Stimulated activated CD4-positive, alpha-beta T cell treated with anti-CD3 and anti-CD28 coated beads, Interleukin-4, amount 100 ng/mL, for 24 hours (primary cell): ENCODE data around the gene CA10.

Experiments used
- DNase-seq: peaks from one replicate; pipeline ENCODE4 v3.0.0-alpha.2; 2020

The CA10 gene

DNA sequence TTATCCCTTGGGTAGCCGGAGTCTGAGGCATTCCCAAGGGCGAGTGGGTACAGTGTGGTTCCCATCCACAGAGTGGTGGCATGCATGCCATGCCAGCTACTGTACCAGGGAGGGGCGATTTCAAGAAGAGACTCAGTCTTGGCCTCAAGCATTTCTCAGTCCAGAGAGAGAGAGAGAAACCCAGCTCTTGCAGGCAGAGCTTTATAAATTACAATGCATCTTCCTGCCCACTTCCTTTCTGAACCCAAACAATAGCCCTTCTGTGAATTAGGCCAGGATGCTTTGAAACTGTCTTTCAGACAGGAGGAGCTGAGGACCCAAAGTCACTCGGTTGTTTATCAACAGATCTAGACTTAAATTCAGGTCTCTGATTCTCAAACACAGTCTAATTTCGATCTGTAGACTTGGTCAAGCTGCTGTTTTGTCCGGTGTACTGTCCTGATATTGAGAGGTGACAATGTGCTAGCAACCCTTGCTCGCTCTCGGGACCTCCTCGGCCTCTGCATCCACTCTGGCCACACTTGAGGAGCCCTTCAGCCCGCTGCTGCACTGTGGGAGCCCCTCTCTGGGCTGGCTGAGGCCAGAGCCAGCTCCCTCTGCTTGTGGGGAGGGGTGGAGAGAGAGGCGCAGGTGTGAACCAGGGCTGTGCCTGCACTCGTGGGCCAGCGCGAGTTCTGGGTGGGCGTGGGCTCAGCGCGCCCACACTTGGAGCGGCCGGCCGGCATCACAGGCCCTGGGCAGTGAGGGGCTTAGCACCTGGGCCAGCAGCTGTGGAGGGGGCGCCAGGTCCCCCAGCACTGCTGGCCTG, 490.2 kb downstream of the CA10 start:
- no peak for DNase-seq

DNA sequence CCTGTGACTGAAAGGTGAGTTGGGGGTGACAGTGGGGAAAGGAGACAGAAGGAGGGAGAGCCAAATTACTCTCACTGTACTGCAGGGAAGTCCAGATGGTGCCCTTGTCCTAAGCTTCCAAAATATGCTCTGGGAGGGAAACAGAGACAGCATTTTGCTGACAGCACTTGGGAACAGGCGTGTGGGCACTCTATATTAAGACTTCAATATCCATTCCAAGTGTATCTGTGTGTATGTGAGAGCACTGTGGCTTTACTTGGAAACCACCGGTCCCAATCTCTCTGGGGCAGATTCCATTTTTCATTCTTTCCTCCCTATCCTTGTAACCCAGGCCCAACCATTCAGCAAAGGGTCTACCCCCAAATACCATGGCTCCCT, 490.8 kb downstream of the CA10 start:
- no peak for DNase-seq

DNA sequence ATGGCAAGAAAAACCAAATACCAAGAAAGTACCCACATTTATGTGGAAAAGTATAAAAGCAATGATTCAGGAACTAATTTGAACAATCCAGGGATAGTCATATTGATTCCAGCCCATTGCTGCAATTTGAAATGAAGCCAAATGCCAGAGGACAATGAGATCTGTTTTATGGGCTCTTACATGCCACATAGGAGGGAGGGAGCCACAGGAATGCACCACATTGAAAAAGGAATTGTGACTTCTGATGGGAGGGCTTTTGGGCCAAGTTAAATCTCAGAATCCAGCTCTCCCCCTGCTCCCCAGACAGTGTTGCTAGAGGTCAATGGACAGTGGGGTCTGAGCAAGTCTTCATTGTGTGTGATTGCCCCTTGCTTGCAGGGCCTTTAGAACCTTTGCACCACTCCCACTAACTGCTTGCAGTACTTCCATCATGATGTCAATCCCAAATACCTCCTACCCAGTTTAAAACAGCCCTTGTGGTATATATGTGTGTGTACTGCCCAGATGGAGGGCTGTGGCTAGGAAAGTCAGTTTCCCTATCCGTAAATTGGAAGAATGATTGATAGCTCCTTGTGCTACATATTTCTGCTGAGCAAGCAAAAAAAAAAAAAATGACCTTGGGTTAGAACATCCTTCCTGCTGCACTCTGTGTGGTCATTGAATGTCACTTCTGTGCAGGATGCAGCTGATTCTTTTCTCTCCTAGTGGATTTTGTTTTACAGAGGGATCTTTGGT, 491.4 kb downstream of the CA10 start:
- no peak for DNase-seq

GRCh38 chr17:51662204-51663056, 496.1 kb downstream of the CA10 start:
- no peak for DNase-seq

- DNase-seq, result no peak
These were observed 497.1 kb downstream of the CA10 start for GRCh38 chr17:51661403-51661802.

DNA sequence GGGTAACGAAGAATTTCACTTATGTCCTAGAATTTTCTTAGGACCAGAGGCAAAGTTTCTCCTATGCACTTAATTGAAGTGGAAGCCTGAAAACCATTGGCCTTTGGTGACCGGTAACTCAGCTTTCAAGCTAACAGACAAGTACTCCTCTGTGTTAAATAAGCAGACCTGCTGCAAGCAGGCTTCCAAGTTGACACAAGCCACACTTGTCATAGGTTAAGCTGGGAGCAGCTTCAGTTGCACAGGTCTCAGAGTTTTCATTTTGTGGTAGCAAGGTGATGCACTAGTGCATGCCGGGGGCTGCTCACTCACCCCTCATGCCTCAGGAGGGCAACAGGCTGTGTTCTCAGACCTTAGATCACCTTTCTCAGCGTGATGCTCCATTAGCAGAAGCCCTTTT, 498.2 kb downstream of the CA10 start:
- no peak for DNase-seq

DNA sequence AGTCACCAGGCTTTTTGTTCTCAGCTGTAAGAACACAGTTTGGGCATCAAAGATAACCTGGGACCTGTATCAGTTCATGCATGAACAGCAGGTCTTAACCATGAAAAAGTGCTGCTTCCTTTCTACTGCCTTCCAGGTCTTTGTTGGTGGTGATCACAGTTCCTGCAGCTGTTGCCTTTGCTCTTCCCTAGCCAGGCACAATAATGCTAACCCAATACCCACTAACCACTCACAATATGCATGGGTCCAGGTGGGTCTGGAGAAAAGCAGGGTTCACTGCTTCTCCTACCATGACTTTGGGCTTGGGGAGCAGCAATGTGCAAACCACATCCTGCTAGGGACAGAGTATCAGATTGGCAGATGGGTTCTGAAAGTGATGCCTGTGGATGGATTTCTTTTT, 501.3 kb downstream of the CA10 start:
- no peak for DNase-seq

- no peak for DNase-seq
These were observed 504.6 kb downstream of the CA10 start for GRCh38 chr17:51653878-51654277.

DNA sequence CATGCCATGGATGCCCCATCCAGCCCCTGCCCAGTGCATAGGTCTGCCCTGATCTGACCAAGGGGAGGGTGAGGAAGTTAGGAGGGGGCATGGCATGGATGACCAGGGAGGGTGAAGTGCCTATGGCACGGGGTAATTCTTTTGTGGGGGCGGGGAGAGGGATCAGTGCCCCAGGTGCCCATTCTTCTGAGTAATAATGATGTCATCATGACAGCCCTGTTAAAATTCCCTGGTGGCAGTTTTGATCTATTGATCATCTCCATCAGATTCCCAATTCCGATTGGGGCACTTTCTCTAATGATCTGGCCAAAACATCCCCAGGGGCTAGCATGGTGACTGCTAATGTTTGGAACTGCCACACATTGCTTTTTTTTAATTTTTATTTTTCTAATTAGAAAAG, 506.0 kb downstream of the CA10 start:
- DNase-seq, result no peak

GRCh38 chr17:51651513-51652298, 506.8 kb downstream of the CA10 start:
- DNase-seq, result no peak

- no peak for DNase-seq
These were observed 507.7 kb downstream of the CA10 start for GRCh38 chr17:51650772-51651171.

DNA sequence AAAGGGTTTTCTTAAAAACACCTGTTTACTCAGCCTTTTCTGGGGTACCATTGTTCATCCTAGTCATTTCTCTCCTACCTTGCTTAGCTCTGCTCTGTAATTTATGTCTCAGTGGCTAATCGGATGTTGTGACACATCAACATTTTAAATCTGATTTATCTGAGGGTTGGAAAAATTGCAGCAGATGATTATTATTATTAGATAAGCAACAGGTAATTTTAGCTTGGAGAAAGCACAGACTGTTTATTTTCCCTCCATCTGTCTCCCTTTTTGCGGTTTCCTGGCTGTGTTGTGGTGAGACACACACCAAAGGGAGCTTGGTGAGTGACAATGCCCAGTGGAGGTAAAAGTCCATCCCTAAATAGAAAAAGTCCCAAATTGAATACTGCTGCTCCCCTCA, 508.3 kb downstream of the CA10 start:
- DNase-seq, result no peak

GRCh38 chr17:51647826-51648225, 510.7 kb downstream of the CA10 start:
- DNase-seq, result no peak

- no peak for DNase-seq
These were observed 511.4 kb downstream of the CA10 start for GRCh38 chr17:51647067-51647466.

DNA sequence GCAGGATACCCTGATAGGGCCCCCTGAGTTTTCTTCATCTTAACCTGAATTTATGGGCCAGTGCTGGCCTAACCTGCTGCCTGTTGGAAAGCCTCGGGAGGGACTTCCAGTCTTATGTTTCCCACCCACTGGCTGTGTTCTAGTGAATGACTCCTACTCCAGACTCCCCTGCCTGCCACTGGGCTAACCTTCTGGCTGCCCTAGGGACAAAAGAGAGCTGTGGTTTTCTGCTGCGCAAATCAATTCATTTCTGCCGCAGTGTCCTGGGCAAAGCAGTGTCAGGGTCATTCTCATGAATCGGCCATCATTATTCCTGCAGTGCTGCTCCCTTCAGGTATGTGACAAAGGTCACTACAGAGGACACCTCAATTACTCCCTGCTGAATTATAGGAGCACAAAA, 512.0 kb downstream of the CA10 start:
- no peak for DNase-seq

- DNase-seq, result no peak
These were observed 513.5 kb downstream of the CA10 start for GRCh38 chr17:51645056-51645455.

DNA sequence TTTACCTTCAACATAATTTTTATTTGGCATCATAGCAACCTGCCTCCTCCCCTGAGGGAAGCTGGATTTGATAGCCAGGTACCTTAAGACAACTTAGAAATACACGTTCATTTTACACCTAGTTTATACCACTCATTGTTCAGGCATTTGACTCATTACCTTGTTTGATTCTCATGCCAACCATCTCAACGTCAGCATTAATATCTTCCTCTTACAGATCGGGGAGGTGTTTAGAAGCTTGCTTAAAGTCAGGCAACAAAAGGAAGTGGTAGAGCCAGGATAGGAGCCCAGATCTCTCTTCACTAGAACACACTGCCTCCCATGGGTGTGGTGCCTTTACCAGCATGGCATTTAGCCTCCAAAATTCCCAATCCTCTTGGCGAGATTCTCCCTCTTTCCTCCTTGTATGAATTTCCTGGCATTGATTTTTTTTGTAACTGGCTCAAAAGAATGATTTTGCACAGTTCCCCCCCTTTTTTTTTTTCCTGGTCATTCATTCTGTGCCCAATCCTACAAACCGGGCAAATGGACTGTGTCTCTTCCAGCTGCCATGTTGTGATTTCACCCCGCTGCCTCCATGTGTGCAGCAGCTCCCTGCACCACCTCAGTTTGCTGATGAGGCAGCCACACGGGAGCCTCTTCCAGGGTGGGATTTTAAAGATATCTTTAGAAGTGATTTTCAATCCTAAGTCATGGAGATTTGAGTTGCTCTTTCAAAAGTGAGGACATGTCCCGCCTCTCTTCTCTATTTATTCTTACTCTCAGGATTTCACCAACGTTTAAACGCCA, 514.6 kb downstream of the CA10 start:
- no peak for DNase-seq

GRCh38 chr17:51642029-51642428, 516.5 kb downstream of the CA10 start:
- no peak for DNase-seq

- DNase-seq, result no peak
These were observed 518.3 kb downstream of the CA10 start for GRCh38 chr17:51640108-51640622.

DNA sequence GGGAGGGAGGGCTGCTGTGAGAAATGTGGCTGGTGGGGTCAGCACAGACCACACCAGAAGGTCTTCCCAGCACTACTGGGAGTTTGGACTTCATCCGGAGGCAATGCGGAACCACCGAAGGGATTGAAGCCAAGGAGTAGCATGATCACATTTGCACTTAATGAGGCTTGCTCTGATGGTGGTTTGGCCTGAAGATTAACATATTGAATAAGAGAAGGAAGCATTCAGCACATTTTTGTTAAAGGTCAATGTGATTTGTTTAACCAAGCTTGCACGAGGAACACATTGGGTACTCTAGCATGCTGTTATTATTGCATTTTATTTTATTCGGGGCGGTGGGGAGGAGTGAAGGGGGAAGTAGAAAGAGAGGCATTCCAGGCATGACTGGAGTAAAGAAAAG, 519.5 kb downstream of the CA10 start:
- DNase-seq, result no peak

- no peak for DNase-seq
These were observed 522.2 kb downstream of the CA10 start for GRCh38 chr17:51636291-51636690.
